Panc1 (cell line): Measurements from ENCODE around the gene AGAP1.

Source experiments
- CTCF ChIP-seq: fragments of 450-650 bp; IDR thresholded peaks from 2 replicates; pipeline ENCODE4 v1.5.1; 2017; ENCODE audit warnings: mild to moderate bottlenecking
- POLR2AphosphoS5 ChIP-seq: IDR thresholded peaks from 2 replicates; pipeline ENCODE4 v1.6.1; 2012; ENCODE audit warnings: mild to moderate bottlenecking, low read depth, low read length, moderate library complexity
- REST ChIP-seq, 2 experiments: IDR thresholded peaks; 2 replicates each; pipeline ENCODE4 v1.6.1; 2011 to 2012; ENCODE audit warnings: low read depth in 2 of 2, control low read depth in 1 of 2, low read length in 1 of 2, mild to moderate bottlenecking in 1 of 2, moderate library complexity in 1 of 2; ENCODE audit not compliant: insufficient read depth in 1 of 2
- SIN3A ChIP-seq: IDR thresholded peaks from 2 replicates; pipeline ENCODE4 v1.6.1; 2012; ENCODE audit warnings: low read depth, mild to moderate bottlenecking, low read length, moderate library complexity, borderline replicate concordance; ENCODE audit not compliant: insufficient read depth

GRCh38 chr2:235541016-235541415, 47.2 kb downstream of the AGAP1 start:
- no peak for TF ChIP-seq CTCF
- TF ChIP-seq REST (IDR thresholded peaks at IDR 0.05; ENCODE audit: insufficient read depth in 1 of 2, low read depth in 2 of 2, low read length in 1 of 2) = no peak
- no peak for TF ChIP-seq POLR2AphosphoS5
- TF ChIP-seq SIN3A = no peak
